HEK293 (cell line): ENCODE measurements around the gene PDZRN3.

Experiments used
- CTCF ChIA-PET: fragments of 350-600 bp; formaldehyde crosslinking; extraction: SDS; loops from one replicate; lab custom pipeline; 2021; ENCODE audit warnings: antibody characterized with exemption; lab: Yijun Ruan, JAX
- POLR2A ChIA-PET: fragments of 300-600 bp; formaldehyde crosslinking; extraction: SDS; loops from one replicate; lab custom pipeline; 2020; ENCODE audit warnings: antibody characterized with exemption, inconsistent platforms; lab: Yijun Ruan, JAX
- H3K27ac ChIP-seq: fragments of 200-500 bp; sonication (Bioruptor generic); 2 replicates; pipeline ENCODE4 v1.5.1; 2014; ENCODE audit warnings: low read depth, low read length, control low read depth, inconsistent platforms; ENCODE audit errors: extremely low read depth
- H3K36me3 ChIP-seq, 2 experiments: fragments of 200-500 bp in 1 of 2; sonication (Bioruptor generic) in 1 of 2; 1 replicate in 1 of 2; 2 replicates in 1 of 2; pipeline ENCODE4 v1.5.1; 2014 to 2017; ENCODE audit warnings: inconsistent platforms in 2 of 2, low read length in 2 of 2; ENCODE audit not compliant: control insufficient read depth in 2 of 2, insufficient read depth in 1 of 2
- H3K4me1 ChIP-seq: fragments of 200-500 bp; sonication (Bioruptor generic); 2 replicates; pipeline ENCODE4 v1.5.1; 2014; ENCODE audit warnings: mild to moderate bottlenecking, low read length, inconsistent platforms; ENCODE audit not compliant: control insufficient read depth, insufficient read depth
- H3K4me3 ChIP-seq: 2 replicates; pipeline ENCODE4 v1.5.1; 2011; ENCODE audit warnings: low read depth, mild to moderate bottlenecking, control low read depth, low read length, moderate library complexity
- H3K9me3 ChIP-seq: fragments of 200-500 bp; sonication (Bioruptor generic); 2 replicates; pipeline ENCODE4 v1.5.1; 2014; ENCODE audit warnings: low read depth, low read length, inconsistent platforms; ENCODE audit not compliant: control insufficient read depth, insufficient read depth
- HOXD13 ChIP-seq: sonication (generic); formaldehyde crosslinking; IDR thresholded peaks from 2 replicates; pipeline ENCODE4 v1.8.0; 2022; ENCODE audit warnings: missing genetic modification reagents, borderline replicate concordance
- MYNN ChIP-seq: fragments of 450-650 bp; formaldehyde crosslinking; IDR thresholded peaks from 2 replicates; pipeline ENCODE4 v1.5.1; 2016; ENCODE audit warnings: missing biosample characterization, missing genetic modification characterization, borderline replicate concordance
- PRDM10 ChIP-seq: fragments of 450-650 bp; formaldehyde crosslinking; IDR thresholded peaks from 2 replicates; pipeline ENCODE4 v1.5.1; 2016; ENCODE audit warnings: missing biosample characterization, missing genetic modification characterization
- PRDM2 ChIP-seq: fragments of 450-650 bp; formaldehyde crosslinking; IDR thresholded peaks from 2 replicates; pipeline ENCODE4 v1.5.1; 2016; ENCODE audit warnings: missing biosample characterization, missing genetic modification characterization, borderline replicate concordance
- TSHZ1 ChIP-seq: fragments of 450-650 bp; formaldehyde crosslinking; IDR thresholded peaks from 2 replicates; pipeline ENCODE4 v1.5.1; 2016; ENCODE audit warnings: missing biosample characterization, missing genetic modification characterization, borderline replicate concordance
- ZFHX2 ChIP-seq: fragments of 450-650 bp; formaldehyde crosslinking; conservative IDR thresholded peaks from 2 replicates; pipeline ENCODE4 v1.5.1; 2016; ENCODE audit warnings: missing biosample characterization, missing genetic modification characterization
- ZNF23 ChIP-seq: fragments of 450-650 bp; formaldehyde crosslinking; IDR thresholded peaks from 2 replicates; pipeline ENCODE4 v1.5.1; 2016; ENCODE audit warnings: missing biosample characterization, missing genetic modification characterization, borderline replicate concordance
- ZNF341 ChIP-seq: fragments of 450-650 bp; formaldehyde crosslinking; IDR thresholded peaks from 2 replicates; pipeline ENCODE4; 2016; ENCODE audit warnings: low read depth, missing biosample characterization, missing genetic modification characterization
- ZNF544 ChIP-seq: fragments of 450-650 bp; formaldehyde crosslinking; IDR thresholded peaks from 2 replicates; pipeline ENCODE4 v1.5.0; 2017; ENCODE audit warnings: missing biosample characterization, missing genetic modification characterization
- ZNF596 ChIP-seq: fragments of 450-650 bp; IDR thresholded peaks from 2 replicates; pipeline ENCODE4 v1.5.0; 2018; ENCODE audit warnings: missing biosample characterization, mild to moderate bottlenecking, missing genetic modification characterization, moderate library complexity
- ZNF600 ChIP-seq: fragments of 450-650 bp; formaldehyde crosslinking; IDR thresholded peaks from 2 replicates; pipeline ENCODE4 v1.5.1; 2016; ENCODE audit warnings: missing biosample characterization, missing genetic modification characterization
- ZNF677 ChIP-seq: fragments of 450-650 bp; IDR thresholded peaks from 2 replicates; pipeline ENCODE4 v1.5.0; 2018; ENCODE audit warnings: missing biosample characterization, mild to moderate bottlenecking, missing genetic modification characterization, moderate library complexity
- ZNF701 ChIP-seq: fragments of 450-650 bp; formaldehyde crosslinking; IDR thresholded peaks from 2 replicates; pipeline ENCODE4 v1.5.1; 2016; ENCODE audit warnings: missing biosample characterization, missing genetic modification characterization
- ZNF777 ChIP-seq: fragments of 450-650 bp; formaldehyde crosslinking; IDR thresholded peaks from 2 replicates; pipeline ENCODE4 v1.5.1; 2017; ENCODE audit warnings: missing biosample characterization, missing genetic modification characterization, borderline replicate concordance
- ZNF792 ChIP-seq: fragments of 450-650 bp; formaldehyde crosslinking; IDR thresholded peaks from 2 replicates; pipeline ENCODE4 v1.5.1; 2016; ENCODE audit warnings: missing biosample characterization, missing genetic modification characterization
- ZSCAN4 ChIP-seq: fragments of 450-650 bp; formaldehyde crosslinking; IDR thresholded peaks from 2 replicates; pipeline ENCODE4 v1.5.1; 2017; ENCODE audit warnings: missing biosample characterization, missing genetic modification characterization

PDZRN3 gene

GRCh38 chr3:73550032-73550431 lies 74.7 kb downstream of the PDZRN3 start:
- ChIA-PET CTCF (no interaction called here), POLR2A (no interaction called here)
- no peak overlapping the region for H3K27ac ChIP-seq
- no peaks in the 10 kb centered on the region for H3K9me3 ChIP-seq
- TF ChIP-seq PRDM2 (tag by site-specific recombination): no peak
- no peak for TF ChIP-seq ZNF792 (tag by site-specific recombination)
- TF ChIP-seq ZNF341 (tag by site-specific recombination): no peak
- TF ChIP-seq ZNF677 (tag by site-specific recombination): no peak
- no peak for TF ChIP-seq ZNF701
- TF ChIP-seq ZNF596 (tag by site-specific recombination): no peak
- no peak for TF ChIP-seq PRDM10 (tag by site-specific recombination)
- no peak overlapping the region for H3K4me3 ChIP-seq
- H3K36me3 ChIP-seq: no peaks in the 10 kb centered on the region
- H3K4me1 ChIP-seq: no peaks in the 10 kb centered on the region; the same call in 1 of the 2 replicates

- Histone ChIP-seq H3K4me3 (no peak overlapping the region), H3K36me3 (no peaks in the 10 kb centered on the region), H3K4me1 (no peaks in the 10 kb centered on the region; the same call in 1 of the 2 replicates), H3K9me3 (no peaks in the 10 kb centered on the region), H3K27ac (no peak overlapping the region)
- ChIA-PET CTCF (no interaction called here), POLR2A (no interaction called here)
- no peak for TF ChIP-seq HOXD13 (CRISPR knock-in tag)
- TF ChIP-seq ZNF600 (tag by site-specific recombination): no peak
- no peak for TF ChIP-seq TSHZ1
- no peak for TF ChIP-seq ZSCAN4
- no peak for TF ChIP-seq ZNF596 (tag by site-specific recombination)
- TF ChIP-seq ZNF544 (tag by site-specific recombination): no peak
- no peak for TF ChIP-seq ZFHX2 (tag by site-specific recombination)
- TF ChIP-seq ZNF23 (tag by site-specific recombination): no peak
- TF ChIP-seq ZNF777 (tag by site-specific recombination): no peak
- TF ChIP-seq MYNN (tag by site-specific recombination): no peak
Measured at GRCh38 chr3:73549051-73549600, 75.6 kb downstream of the PDZRN3 start.
